A673 (cell line): ENCODE measurements around the gene KIAA1614.

Experiments
- EZH2 ChIP-seq: fragments of 200-600 bp; sonication (generic); IDR thresholded peaks from 2 replicates; pipeline ENCODE4 v1.6.1; 2017; ENCODE audit warnings: borderline replicate concordance, low read depth, mild to moderate bottlenecking, mixed read lengths, antibody characterized with exemption, low read length; ENCODE audit not compliant: poor library complexity, severe bottlenecking
- TF ChIP-seq, protein P1 (sequence below): fragments of 300-800, 200-600 bp; sonication (generic); conservative IDR thresholded peaks from 2 replicates; pipeline ENCODE4 v1.5.1; 2017; ENCODE audit warnings: low read depth, mild to moderate bottlenecking, antibody characterized with exemption, low read length, moderate library complexity, mixed read lengths

DNA sequence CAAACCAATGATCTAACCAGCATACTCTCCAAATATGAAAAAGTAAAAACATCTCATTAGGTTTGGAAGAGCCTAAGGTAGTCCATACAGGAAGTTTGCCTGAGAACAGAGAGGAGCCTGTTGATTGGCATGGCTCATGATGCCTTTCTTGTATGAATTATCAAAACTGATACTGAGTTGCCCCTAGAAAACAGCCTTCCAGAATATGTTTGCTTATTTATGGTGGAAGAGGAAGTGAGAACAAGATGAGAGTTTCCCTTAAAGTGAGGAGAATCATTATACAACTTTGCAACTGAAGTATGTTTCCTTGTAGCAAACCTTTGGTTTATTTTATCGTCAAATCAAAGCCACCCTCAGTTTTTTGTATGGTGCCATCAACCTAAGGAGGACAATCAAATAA, 23.8 kb upstream of the KIAA1614 start:
- TF ChIP-seq, protein P1, sequence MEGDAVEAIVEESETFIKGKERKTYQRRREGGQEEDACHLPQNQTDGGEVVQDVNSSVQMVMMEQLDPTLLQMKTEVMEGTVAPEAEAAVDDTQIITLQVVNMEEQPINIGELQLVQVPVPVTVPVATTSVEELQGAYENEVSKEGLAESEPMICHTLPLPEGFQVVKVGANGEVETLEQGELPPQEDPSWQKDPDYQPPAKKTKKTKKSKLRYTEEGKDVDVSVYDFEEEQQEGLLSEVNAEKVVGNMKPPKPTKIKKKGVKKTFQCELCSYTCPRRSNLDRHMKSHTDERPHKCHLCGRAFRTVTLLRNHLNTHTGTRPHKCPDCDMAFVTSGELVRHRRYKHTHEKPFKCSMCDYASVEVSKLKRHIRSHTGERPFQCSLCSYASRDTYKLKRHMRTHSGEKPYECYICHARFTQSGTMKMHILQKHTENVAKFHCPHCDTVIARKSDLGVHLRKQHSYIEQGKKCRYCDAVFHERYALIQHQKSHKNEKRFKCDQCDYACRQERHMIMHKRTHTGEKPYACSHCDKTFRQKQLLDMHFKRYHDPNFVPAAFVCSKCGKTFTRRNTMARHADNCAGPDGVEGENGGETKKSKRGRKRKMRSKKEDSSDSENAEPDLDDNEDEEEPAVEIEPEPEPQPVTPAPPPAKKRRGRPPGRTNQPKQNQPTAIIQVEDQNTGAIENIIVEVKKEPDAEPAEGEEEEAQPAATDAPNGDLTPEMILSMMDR = no peak
- TF ChIP-seq EZH2 = no peak
